Measurements from ENCODE around the gene SMCO4.

GRCh38 chr11:93526641-93527583 is 16.3 kb downstream of the SMCO4 start:
- no peak for TF ChIP-seq EZH2 (IDR thresholded peaks at IDR 0.05; ENCODE audit: borderline replicate concordance, low read depth, low read length, poor library complexity, severe bottlenecking)
- no peak for TF ChIP-seq CTCF (conservative IDR thresholded peaks at IDR 0.05; ENCODE audit: low read depth, low read length)
